ENCODE measurements around the gene DGKD. TPM values are rescaled to one million over a fixed set of nuclear protein-coding genes. Genes with fewer than 3 reads are reported as not detected.

The DGKD gene
- total RNA-seq, 1 donor from 2014 or later, result 72.5 TPM

DNA sequence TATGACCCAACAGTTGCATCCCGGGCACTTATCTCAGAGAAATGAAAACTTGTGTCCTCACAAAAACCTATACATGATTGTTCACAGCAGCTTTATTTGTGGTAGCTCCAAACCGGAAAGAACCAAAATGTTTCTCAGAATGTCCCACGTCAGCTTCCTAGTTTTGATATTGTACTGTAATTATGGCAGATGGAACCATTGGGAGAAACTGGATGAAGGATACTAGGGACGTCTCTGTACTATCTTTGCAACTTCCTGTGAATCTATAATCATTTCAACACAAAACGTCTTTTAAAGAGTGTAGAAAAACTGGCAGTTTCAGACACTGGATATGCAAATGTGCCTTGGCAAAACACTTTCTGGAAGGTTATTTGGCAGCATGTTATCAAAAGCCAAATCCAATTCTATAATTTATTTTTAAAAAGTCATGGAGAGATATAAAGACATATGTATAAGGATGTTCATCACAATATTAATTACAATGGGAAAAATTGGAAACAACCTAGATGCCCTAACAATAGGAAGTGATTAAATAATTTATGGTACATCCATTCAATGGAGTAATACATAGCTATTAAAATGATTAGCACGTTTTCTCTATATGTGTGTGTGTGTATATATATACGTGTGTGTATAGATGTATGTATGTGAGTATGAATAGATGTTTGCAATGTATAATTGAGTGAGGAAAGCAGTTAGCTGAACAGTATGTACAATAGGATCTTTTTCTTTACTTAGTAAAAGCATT is 36.9 kb upstream of the DGKD start:
- H3K4me3 Mint-ChIP-seq, result no peak overlapping the region
- peaks cover 26% of the 10 kb centered on the region for H3K27me3 Mint-ChIP-seq
- peaks cover 7% of the 10 kb centered on the region for H3K4me1 Mint-ChIP-seq (ENCODE audit: unreplicated experiment)
- TF ChIP-seq, protein P1, sequence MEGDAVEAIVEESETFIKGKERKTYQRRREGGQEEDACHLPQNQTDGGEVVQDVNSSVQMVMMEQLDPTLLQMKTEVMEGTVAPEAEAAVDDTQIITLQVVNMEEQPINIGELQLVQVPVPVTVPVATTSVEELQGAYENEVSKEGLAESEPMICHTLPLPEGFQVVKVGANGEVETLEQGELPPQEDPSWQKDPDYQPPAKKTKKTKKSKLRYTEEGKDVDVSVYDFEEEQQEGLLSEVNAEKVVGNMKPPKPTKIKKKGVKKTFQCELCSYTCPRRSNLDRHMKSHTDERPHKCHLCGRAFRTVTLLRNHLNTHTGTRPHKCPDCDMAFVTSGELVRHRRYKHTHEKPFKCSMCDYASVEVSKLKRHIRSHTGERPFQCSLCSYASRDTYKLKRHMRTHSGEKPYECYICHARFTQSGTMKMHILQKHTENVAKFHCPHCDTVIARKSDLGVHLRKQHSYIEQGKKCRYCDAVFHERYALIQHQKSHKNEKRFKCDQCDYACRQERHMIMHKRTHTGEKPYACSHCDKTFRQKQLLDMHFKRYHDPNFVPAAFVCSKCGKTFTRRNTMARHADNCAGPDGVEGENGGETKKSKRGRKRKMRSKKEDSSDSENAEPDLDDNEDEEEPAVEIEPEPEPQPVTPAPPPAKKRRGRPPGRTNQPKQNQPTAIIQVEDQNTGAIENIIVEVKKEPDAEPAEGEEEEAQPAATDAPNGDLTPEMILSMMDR (conservative IDR thresholded peaks at IDR 0.05), result no peak
- H3K27ac Mint-ChIP-seq, result no peak overlapping the region
- H3K9me3 Mint-ChIP-seq, result no peaks in the 10 kb centered on the region
- no peak for DNase-seq (ENCODE audit: extremely low spot score, unreplicated experiment)
- no peaks in the 10 kb centered on the region for H3K36me3 Mint-ChIP-seq

DNA sequence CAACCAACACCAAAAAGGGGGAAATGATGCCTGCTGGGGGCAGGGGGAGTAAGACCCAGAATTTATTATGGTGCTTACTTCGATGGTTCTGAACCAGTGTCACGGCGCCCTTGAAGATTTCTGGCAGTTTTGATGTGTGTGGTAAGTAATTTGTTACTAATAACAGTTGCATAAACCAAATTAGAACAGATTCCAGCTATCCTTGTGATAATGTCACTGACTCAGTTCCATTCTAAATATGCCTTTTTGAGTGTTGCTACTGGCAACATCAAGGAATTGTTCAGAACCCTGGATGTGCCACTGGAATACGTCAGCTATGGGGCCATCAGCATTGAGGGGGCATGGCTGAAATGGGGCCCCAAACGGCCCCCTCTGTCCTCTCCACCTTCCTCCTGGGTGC is 35.0 kb upstream of the DGKD start:
- no peak for DNase-seq (ENCODE audit: extremely low spot score, unreplicated experiment)
- H3K27ac Mint-ChIP-seq, result no peak overlapping the region
- H3K27me3 Mint-ChIP-seq, result peaks cover 29% of the 10 kb centered on the region
- H3K4me1 Mint-ChIP-seq (ENCODE audit: unreplicated experiment), result peaks cover 7% of the 10 kb centered on the region
- no peaks in the 10 kb centered on the region for H3K9me3 Mint-ChIP-seq
- H3K36me3 Mint-ChIP-seq, result no peaks in the 10 kb centered on the region
- TF ChIP-seq, protein P1 (conservative IDR thresholded peaks at IDR 0.05), result no peak
- H3K4me3 Mint-ChIP-seq, result no peak overlapping the region

DNA sequence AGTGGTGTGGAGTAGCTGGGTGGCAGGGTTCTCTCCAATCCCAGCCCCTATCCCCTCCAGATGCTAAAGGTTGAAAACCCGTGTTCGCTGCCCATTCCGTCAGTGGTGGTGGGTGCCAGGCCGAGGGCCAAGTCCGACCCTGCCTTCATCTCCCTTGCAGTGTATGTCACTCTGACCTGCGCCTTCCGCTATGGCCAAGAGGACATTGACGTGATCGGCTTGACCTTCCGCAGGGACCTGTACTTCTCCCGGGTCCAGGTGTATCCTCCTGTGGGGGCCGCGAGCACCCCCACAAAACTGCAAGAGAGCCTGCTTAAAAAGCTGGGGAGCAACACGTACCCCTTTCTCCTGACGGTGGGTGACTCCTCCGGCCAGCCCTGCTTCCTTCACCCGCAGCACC is 33.8 kb upstream of the DGKD start:
- TF ChIP-seq, protein P1 (conservative IDR thresholded peaks at IDR 0.05), result no peak
- Mint-ChIP-seq H3K4me1 (ENCODE audit: unreplicated experiment) (peaks cover 7% of the 10 kb centered on the region), H3K9me3 (no peaks in the 10 kb centered on the region), H3K27me3 (peaks cover 29% of the 10 kb centered on the region), H3K4me3 (no peak overlapping the region), H3K36me3 (no peaks in the 10 kb centered on the region), H3K27ac (no peak overlapping the region)
- DNase-seq (ENCODE audit: extremely low spot score, unreplicated experiment), result no peak

DNA sequence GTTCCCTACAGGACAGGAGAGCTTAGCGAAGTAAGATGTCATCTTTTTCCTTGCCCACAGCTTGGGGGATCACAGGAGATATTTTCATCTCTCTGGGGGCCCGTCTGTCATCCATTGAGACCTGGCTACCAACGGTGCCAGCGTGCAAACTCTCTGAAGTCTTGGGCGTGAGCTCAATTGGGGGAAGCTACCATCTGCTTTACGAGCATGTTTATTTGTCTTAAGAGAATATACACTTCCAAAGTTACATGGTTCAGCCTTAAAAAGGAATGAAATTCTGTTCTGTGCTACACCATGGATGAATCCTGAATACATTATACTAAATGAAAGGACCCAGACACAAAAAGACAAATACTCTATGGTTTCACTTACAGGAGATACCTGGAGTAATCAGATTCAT is 33.1 kb upstream of the DGKD start:
- Mint-ChIP-seq H3K36me3 (no peaks in the 10 kb centered on the region), H3K27ac (no peak overlapping the region), H3K4me1 (ENCODE audit: unreplicated experiment) (peaks cover 7% of the 10 kb centered on the region), H3K4me3 (no peak overlapping the region), H3K9me3 (no peaks in the 10 kb centered on the region), H3K27me3 (peaks cover 32% of the 10 kb centered on the region)
- TF ChIP-seq, protein P1 (conservative IDR thresholded peaks at IDR 0.05), result no peak
- no peak for DNase-seq (ENCODE audit: extremely low spot score, unreplicated experiment)

DNA sequence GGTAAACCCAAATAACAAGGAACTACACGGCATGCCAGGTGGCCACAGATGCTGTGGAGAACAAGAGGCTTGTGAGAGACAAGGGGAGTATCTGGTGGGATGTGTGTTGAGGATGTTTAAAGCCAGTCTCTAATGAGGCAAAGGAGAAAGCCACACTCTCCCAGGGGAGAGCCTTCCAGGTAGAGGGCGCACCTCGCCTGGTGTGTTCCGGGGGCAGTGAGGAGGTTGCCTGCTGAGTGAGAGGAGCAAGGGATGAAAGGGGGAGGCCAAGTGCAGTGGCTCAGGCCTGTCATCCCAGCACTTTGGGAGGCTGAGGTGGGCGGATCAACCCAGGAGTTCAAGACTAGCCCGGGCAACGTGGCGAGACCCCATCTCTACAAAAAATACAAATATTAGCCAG is 30.4 kb upstream of the DGKD start:
- Mint-ChIP-seq H3K27ac (no peak overlapping the region), H3K4me3 (no peak overlapping the region), H3K36me3 (no peaks in the 10 kb centered on the region), H3K27me3 (peaks cover 30% of the 10 kb centered on the region), H3K4me1 (ENCODE audit: unreplicated experiment) (peaks cover 7% of the 10 kb centered on the region), H3K9me3 (no peaks in the 10 kb centered on the region)
- TF ChIP-seq, protein P1 (conservative IDR thresholded peaks at IDR 0.05), result no peak
- no peak for DNase-seq (ENCODE audit: extremely low spot score, unreplicated experiment)
